Mucosa of gallbladder (tissue), 1 donor: Measurements from ENCODE around the gene ASGR1. TPM values are rescaled to one million over a fixed set of nuclear protein-coding genes. Genes with fewer than 3 reads are reported as not detected.

Experiments
- DNase-seq: peaks from one replicate; pipeline ENCODE4 v3.0.0-alpha.2; 2020; ENCODE audit warnings: low spot score
- total RNA-seq: library from RNA; stranded (reverse); gene quantifications from one replicate; pipeline ENCODE4 v1.2.1, GENCODE V29; 2021
- donor health status: DM: no; HTN: no; CAD: no.

The ASGR1 gene
- total RNA-seq, 1 donor from 2014 or later, result 5.0 TPM

- no peak for DNase-seq
These were observed 37.3 kb upstream of the ASGR1 start for GRCh38 chr17:7216242-7217112.

DNA sequence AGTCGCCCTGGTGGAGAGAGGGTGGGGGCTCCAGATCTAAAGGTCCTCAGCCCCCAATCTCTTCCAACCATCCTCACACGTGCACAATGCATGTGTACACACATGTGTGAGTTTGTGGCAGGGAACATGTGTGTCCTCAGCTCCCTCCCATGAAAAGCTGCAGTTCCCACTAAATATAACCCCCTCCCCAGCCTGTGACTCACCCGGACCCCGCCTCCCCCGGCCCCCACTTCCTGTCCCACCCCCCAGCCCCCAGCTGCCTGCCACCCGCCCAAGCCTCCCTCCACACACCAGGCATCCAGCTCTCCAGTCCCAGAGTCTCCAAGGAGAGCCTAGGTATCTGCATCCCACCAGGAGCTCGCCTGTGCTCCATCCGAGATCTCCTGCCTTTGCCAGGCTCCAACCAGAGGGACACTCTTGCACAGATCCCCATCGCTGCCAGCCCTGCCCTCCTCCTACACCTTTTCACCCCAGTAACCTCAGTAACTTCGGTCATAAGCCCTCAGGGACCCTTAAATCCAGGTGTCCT is 36.5 kb upstream of the ASGR1 start:
- DNase-seq, result no peak

- no peak for DNase-seq
These were observed 36.0 kb upstream of the ASGR1 start for GRCh38 chr17:7215136-7215638.

DNA sequence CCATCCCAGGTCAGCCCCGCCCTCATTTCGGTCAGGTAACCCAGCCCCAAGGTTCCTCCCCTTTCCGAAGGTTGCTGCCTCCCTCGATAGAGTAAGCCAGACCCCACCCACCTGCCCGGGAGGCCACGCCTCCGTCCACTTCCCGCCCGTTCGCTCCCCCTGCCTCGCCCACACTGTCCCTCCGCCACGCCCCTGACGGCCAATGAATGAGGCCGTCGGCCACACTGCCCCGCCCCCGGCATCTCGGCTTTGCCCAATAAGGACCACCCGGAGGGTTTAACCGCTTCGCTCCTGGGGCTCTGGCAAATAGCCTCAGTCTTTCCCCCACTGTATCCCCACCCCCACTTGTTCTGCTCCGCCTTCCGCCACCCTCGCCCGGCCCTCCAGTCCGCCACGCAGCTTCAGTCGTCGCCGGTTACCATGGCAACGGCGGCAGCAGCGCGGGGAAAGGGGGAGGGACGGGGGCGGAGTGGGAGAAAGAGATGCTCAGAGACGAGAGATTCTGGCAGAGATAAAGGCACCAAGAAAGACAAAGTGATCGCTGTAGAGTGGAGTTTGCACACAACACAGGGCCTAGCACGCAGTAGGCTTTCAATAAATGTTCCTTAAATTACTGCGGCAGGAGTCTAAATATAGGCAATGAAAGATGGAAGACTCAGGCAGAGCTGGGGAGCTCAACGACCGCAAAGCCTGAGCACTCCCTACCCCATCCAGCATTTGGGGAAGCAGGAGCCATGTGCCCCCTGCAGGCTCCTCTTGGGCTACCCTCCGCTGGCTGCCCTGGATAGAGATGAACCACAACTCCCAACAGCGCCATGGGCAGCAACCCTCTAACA is 35.3 kb upstream of the ASGR1 start:
- DNase-seq, result peak; percentile 97

DNA sequence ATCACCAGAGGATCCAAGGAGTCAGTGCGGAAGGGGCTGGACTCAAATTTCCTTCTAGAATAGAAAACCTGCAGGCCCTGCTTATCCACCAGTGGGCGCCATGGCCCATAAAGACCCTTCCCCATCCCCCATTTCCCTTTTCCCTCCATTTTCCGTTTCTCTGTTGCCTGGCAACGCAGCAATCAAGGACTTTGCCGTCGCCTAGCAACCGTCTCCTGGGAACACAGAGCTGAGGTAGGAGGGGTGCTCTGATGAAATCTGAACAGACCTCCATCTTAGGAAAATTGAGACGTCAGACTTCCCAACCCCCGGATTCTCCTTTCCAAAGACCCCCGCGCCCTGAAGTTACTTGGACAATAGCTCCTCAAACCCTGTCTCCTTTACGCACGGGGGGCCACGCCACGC is 34.7 kb upstream of the ASGR1 start:
- DNase-seq, result no peak

DNA sequence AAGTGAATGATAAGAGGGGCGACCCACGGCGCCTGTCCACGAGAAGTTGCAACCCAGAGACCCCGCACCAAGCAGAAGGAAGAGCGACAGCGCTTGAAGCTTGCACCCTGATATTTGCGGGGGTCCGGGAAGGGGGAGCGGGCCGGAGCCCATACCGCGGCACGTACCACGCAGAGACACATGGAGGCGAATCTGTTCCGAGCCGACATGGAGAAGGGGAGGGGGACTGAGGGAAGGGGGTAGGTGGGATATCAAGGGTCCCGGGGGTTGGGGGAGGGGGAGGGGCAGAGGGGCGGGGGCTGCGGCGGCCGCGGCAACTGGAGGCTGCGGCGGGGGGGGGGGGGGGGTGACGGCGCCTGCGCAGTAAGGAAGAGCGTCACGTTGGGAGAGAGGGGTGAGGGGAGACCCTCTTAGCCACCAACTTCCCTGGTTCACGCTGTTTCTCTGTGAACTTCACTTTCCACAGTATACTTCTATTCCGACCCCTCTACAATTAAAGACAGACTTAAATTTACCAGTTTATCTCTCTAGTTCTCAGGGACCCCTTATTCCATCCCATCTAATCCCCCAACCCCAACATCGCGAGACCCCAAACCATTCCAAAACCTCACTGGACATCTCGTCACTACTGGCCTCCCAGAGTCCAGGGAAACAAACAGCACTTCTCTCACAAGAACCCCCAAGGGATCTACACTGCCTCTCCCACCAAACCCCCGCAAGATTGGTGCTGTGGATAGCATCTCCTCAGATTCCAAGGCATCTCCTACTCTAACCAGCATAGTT is 32.5 kb upstream of the ASGR1 start:
- no peak for DNase-seq

DNA sequence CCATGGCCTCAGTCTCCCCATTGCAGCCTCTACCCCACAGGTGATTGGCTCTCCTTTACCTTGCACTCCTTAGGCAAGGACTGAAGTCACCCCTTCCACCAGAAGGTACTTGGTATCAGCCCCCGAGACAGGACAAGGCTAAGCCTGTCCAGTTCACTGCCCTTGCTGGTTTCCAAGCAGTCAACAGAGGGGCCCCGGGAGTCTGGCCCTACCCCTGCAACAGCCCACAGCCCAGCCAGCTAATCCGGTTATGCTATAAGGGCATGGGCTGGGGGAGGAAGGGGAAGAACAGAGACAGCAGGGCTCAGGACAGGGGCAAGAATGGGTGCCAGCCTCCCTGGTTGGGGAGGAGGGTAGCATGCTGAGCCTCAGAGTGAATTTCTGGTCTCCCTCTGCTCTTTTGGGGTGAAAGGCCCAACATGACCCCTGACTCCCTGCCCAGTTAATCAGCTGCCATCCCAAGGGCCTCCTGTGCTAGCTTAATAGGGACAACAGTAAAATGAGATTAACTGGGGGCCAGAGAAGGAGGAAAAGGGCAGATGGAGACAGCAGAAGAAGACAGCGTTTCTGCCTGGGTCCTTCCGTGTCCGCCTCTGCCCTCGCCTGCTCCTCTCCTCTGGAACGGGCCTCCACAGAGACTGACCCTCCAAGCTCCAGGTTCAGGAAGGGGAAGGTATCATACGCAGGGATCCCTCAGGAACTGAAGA is 29.7 kb upstream of the ASGR1 start:
- no peak for DNase-seq

GRCh38 chr17:7208027-7208571 is 28.9 kb upstream of the ASGR1 start:
- no peak for DNase-seq

GRCh38 chr17:7207120-7208001 is 28.2 kb upstream of the ASGR1 start:
- no peak for DNase-seq

DNA sequence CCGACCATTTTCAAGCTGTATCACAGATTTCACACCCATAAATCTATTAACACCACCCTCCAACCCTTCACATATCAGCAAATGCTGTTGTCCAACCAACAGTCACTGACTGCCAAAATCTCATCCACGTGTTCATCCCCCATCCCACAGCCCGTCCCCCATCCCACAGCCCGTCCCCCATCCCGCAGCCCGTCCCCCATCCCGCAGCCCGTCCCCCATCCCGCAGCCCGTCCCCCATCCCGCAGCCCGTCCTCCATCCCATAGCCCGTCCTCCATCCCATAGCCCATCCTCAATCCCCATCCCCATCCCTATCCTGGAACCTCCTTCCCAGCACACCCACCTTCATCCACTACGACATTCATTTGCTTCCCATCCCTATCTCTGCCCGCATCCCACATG is 26.4 kb upstream of the ASGR1 start:
- DNase-seq, result no peak

- DNase-seq, result peak; percentile 80
These were observed 25.8 kb upstream of the ASGR1 start for GRCh38 chr17:7204828-7205461.

GRCh38 chr17:7204336-7204735 is 25.2 kb upstream of the ASGR1 start:
- no peak for DNase-seq

DNA sequence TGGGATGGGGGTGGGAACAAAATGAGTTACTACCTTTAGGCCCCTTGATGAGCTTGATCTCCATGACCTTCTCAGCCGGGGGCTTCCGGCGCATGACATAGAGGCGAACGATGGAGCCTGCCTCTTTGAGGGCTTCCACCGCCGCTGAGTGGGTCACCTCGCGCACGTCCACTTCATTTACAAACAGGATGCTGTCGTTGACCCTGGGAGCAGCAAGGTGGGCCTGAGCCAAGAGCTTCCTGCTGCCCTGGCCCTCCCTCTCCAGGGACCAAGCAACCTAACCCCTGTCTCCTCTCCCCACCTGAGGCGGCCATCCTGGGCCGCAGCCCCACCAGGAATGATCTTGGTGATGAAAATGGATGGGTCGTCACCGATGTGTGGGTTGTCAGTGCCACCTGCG is 24.2 kb upstream of the ASGR1 start:
- DNase-seq, result no peak

- DNase-seq, result no peak
These were observed 17.7 kb upstream of the ASGR1 start for GRCh38 chr17:7196651-7197401.

GRCh38 chr17:7195971-7196370 is 16.8 kb upstream of the ASGR1 start:
- no peak for DNase-seq

DNA sequence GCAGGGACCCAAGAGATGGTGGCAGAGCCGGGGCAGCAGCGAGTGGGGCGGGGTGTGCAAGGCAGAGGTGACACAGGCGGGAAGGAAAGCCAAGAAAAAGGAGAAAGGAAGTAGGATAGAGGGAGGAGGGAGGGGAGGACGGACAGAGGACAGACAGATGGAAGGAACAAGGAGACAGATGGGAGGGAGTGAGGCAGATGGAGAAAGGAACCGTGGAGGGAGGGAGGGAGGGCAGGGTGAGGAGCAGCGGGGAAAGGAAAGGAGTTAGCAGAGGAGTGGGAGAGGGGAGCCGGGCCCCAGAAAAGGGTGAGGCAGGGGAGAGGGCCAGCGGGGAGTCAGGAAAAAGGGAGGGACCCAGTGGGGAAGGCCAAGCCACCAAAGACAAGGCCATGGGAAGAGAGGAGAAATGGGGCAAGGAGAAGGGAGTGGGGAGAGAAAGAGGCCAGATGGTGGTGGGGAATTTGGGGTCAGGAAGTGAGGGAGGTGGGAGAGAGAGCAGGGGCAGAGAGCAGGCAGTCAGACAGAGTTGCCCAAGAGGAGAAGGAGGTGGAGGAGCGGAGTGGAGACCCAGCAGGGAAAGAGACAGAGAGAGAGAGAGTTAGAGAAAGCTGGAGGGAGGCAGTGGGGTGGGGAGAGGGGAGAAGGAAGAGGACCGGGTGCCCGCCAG is 13.2 kb upstream of the ASGR1 start:
- no peak for DNase-seq

DNA sequence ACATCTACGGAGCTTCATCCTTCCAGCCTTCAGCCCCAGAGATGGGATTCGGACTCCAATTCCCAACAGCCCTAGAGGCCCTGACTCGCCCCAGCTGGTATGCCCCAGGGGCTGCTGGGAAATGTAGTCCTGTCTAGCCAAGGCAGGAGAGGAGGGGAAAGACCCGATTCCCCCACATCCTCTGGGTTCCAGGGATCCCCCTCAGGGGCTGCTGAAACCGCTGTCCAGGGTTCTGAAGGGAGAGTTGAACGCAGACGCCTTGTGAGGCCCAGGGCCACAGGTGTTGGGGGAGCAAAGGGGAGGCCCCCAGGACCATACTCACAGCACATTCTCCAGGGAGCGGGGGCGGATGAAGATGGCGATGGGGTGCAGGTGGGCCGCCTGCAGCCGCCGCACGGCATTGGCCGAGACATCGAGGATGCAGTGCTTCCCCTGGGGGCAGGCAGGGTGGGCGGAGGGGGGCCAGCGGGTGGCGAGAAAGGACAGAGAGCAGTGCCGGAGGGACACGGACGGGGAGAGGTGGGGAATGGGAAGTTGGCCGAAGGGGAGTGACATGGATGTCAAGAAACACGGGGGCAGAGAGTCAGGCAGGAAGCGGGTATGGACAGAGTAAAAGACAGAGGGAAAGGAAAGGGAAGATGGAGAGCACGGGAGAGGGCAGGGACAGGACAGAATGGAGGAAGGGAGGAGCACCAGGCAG is 12.6 kb upstream of the ASGR1 start:
- DNase-seq, result no peak
